Caco-2 (cell line): ENCODE measurements around the gene MCC. TPM values are rescaled to one million over a fixed set of nuclear protein-coding genes. Genes with fewer than 3 reads are reported as not detected.

Experiments
- BruUV-seq: library from RNA; stranded (reverse); fragments of 400-500 nt; replicated peaks from 2 replicates; lab custom pipeline; 2021; lab: Mats Ljungman, UMichigan
- CTCF ChIA-PET: fragments of 300-600 bp; sonication (Branson Sonifier 250); formaldehyde crosslinking; loops from one replicate; lab custom pipeline; 2022; ENCODE audit warnings: antibody characterized with exemption; lab: Charles Lee
- POLR2A ChIA-PET: fragments of 300-600 bp; sonication (Branson Sonifier 250); formaldehyde crosslinking; loops from one replicate; lab custom pipeline; 2022; ENCODE audit warnings: antibody characterized with exemption; lab: Charles Lee
- DNase-seq, 2 experiments: peaks; one replicate each; pipeline versions ENCODE4 v3.0.0 to v3.0.0-alpha.2; 2020 to 2022
- H3K27me3 ChIP-seq: replicated peaks from 2 replicates; pipeline ENCODE4 v1.6.0; 2011; ENCODE audit warnings: low read length; ENCODE audit not compliant: control insufficient read depth, insufficient read depth
- H3K36me3 ChIP-seq: 2 replicates; pipeline ENCODE4 v1.5.1; 2011; ENCODE audit warnings: low read length; ENCODE audit not compliant: control insufficient read depth, insufficient read depth
- H3K4me1 ChIP-seq: fragments of 250-450 bp; sonication (Bioruptor Pico); 2 replicates; pipeline ENCODE4 v1.5.1; 2020; ENCODE audit warnings: mild to moderate bottlenecking
- H3K4me3 ChIP-seq: 2 replicates; pipeline ENCODE4 v1.5.1; 2011; ENCODE audit warnings: low read depth, mild to moderate bottlenecking, control low read depth, low read length
- H3K9me3 ChIP-seq: fragments of 250-450 bp; sonication (Bioruptor Pico); 2 replicates; pipeline ENCODE4 v1.5.1; 2020; ENCODE audit warnings: mild to moderate bottlenecking, moderate library complexity
- H3K27ac Mint-ChIP-seq: one replicate; pipeline ENCODE4 v1.8.0; 2022; ENCODE audit warnings: mixed read lengths; ENCODE audit not compliant: unreplicated experiment
- H3K27me3 Mint-ChIP-seq: one replicate; pipeline ENCODE4 v1.8.0; 2022; ENCODE audit warnings: mixed read lengths; ENCODE audit not compliant: insufficient read depth, unreplicated experiment
- H3K36me3 Mint-ChIP-seq: one replicate; pipeline ENCODE4 v1.8.0; 2022; ENCODE audit warnings: mild to moderate bottlenecking, mixed read lengths; ENCODE audit not compliant: insufficient read depth, unreplicated experiment
- H3K4me1 Mint-ChIP-seq: one replicate; pipeline ENCODE4 v1.8.0; 2022; ENCODE audit warnings: low read depth, mixed read lengths; ENCODE audit not compliant: unreplicated experiment
- H3K4me3 Mint-ChIP-seq: one replicate; pipeline ENCODE4 v1.8.0; 2022; ENCODE audit warnings: mild to moderate bottlenecking, moderate library complexity, mixed read lengths; ENCODE audit not compliant: unreplicated experiment
- H3K9me3 Mint-ChIP-seq: one replicate; pipeline ENCODE4 v1.8.0; 2022; ENCODE audit warnings: mixed read lengths; ENCODE audit not compliant: unreplicated experiment
- CTCF ChIP-seq, 2 experiments: fragments of 200-600 bp in 1 of 2; IDR thresholded peaks; 1 replicate in 1 of 2; 2 replicates in 1 of 2; pipeline versions ENCODE4 v1.5.1 to v1.8.0; 2011 to 2022; ENCODE audit warnings: antibody characterized with exemption in 1 of 2, control low read depth in 1 of 2, inconsistent platforms in 1 of 2, low read depth in 1 of 2, low read length in 1 of 2, mild to moderate bottlenecking in 1 of 2, moderate library complexity in 1 of 2; ENCODE audit not compliant: insufficient read depth in 1 of 2, severe bottlenecking in 1 of 2, unreplicated experiment in 1 of 2
- intact Hi-C: fragments of 100-400 bp; cut with micrococcal nuclease; formaldehyde crosslinking; loops from one replicate; pipeline ENCODE4 v1.10.0; 2022; ENCODE audit not compliant: unreplicated experiment
- total RNA-seq: library from RNA; stranded (reverse); gene quantifications from 2 replicates; pipeline ENCODE4 v1.2.3, GENCODE V29; 2022

The MCC gene
- total RNA-seq, 1 experiment from 2014 or later: 0.09 TPM

GRCh38 chr5:113336975-113337374, 151.3 kb downstream of the MCC start:
- no peak for DNase-seq
- CTCF ChIA-PET: interaction anchor here (1.1 kb wide), 1 partner anchor 174 kb away, joined by 9 read pairs; no protein-coding TSS in a partner anchor
- peak; percentile 26 to 29 for TF ChIP-seq CTCF (IDR thresholded peaks at IDR 0.05; ENCODE audit: insufficient read depth in 1 of 2, low read depth in 1 of 2, low read length in 1 of 2, severe bottlenecking in 1 of 2, unreplicated experiment in 1 of 2)
- no peaks in the 10 kb centered on the region for H3K9me3 Mint-ChIP-seq
- H3K27ac Mint-ChIP-seq: no peak overlapping the region
- H3K27me3 ChIP-seq: no peaks in the 10 kb centered on the region
- no peaks in the 10 kb centered on the region for H3K4me1 Mint-ChIP-seq
- H3K4me3 Mint-ChIP-seq: no peak overlapping the region
- H3K36me3 ChIP-seq: no peaks in the 10 kb centered on the region
- H3K36me3 Mint-ChIP-seq: no peaks in the 10 kb centered on the region
- POLR2A ChIA-PET: no interaction called here
- no peak overlapping the region for H3K4me3 ChIP-seq
- no peaks in the 10 kb centered on the region for H3K9me3 ChIP-seq
- H3K27me3 Mint-ChIP-seq: peaks cover 4% of the 10 kb centered on the region
- intact Hi-C loops: loop anchor here (1.0 to 10.0 kb wide), 2 partner anchors 252 to 269 kb away; no protein-coding TSS in a partner anchor
- no TSS peak for BruUV-seq
- no peaks in the 10 kb centered on the region for H3K4me1 ChIP-seq

GRCh38 chr5:113333411-113333810, 154.8 kb downstream of the MCC start:
- BruUV-seq: no TSS peak

GRCh38 chr5:113331209-113331551, 157.1 kb downstream of the MCC start:
- Histone ChIP-seq H3K27me3 (no peaks in the 10 kb centered on the region), H3K4me3 (no peak overlapping the region), H3K36me3 (no peaks in the 10 kb centered on the region), H3K4me1 (no peaks in the 10 kb centered on the region), H3K9me3 (no peaks in the 10 kb centered on the region)
- TF ChIP-seq CTCF (IDR thresholded peaks at IDR 0.05; ENCODE audit: insufficient read depth in 1 of 2, low read depth in 1 of 2, low read length in 1 of 2, severe bottlenecking in 1 of 2, unreplicated experiment in 1 of 2): no peak
- no peaks in the 10 kb centered on the region for H3K36me3 Mint-ChIP-seq
- no peaks in the 10 kb centered on the region for H3K4me1 Mint-ChIP-seq
- DNase-seq: no peak
- H3K27me3 Mint-ChIP-seq: peaks cover 6% of the 10 kb centered on the region
- no peak overlapping the region for H3K4me3 Mint-ChIP-seq
- CTCF ChIA-PET: no interaction called here
- POLR2A ChIA-PET: no interaction called here
- no peaks in the 10 kb centered on the region for H3K9me3 Mint-ChIP-seq
- intact Hi-C loops: loop anchor here (2.0 to 10.0 kb wide), 3 partner anchors 208 to 334 kb away; no protein-coding TSS in a partner anchor
- no TSS peak for BruUV-seq
- no peak overlapping the region for H3K27ac Mint-ChIP-seq

More at GRCh38 chr5:113333411-113333810, 154.8 kb downstream of the MCC start:
- H3K27me3 Mint-ChIP-seq: peaks cover 2% of the 10 kb centered on the region
- TF ChIP-seq CTCF (IDR thresholded peaks at IDR 0.05; ENCODE audit: insufficient read depth in 1 of 2, low read depth in 1 of 2, low read length in 1 of 2, severe bottlenecking in 1 of 2, unreplicated experiment in 1 of 2): no peak
- Histone ChIP-seq H3K36me3 (no peaks in the 10 kb centered on the region), H3K4me1 (no peaks in the 10 kb centered on the region), H3K4me3 (no peak overlapping the region), H3K9me3 (no peaks in the 10 kb centered on the region), H3K27me3 (no peaks in the 10 kb centered on the region)
- no peaks in the 10 kb centered on the region for H3K36me3 Mint-ChIP-seq
- no peak for DNase-seq
- ChIA-PET CTCF (no interaction called here), POLR2A (no interaction called here)
- intact Hi-C loops: loop anchor here (10.0 kb wide), 1 partner anchor 249 kb away; no protein-coding TSS in a partner anchor
- no peaks in the 10 kb centered on the region for H3K4me1 Mint-ChIP-seq
- H3K27ac Mint-ChIP-seq: no peak overlapping the region
- H3K4me3 Mint-ChIP-seq: no peak overlapping the region
- no peaks in the 10 kb centered on the region for H3K9me3 Mint-ChIP-seq
